Endothelial cell of umbilical vein (primary cell): ENCODE measurements around the gene ACTN1. TPM values are rescaled to one million over a fixed set of nuclear protein-coding genes. Genes with fewer than 3 reads are reported as not detected.

Experiments used
- BruUV-seq: library from RNA; stranded (reverse); fragments of 400-500 nt; replicated peaks from 2 replicates; lab custom pipeline; 2021; lab: Mats Ljungman, UMichigan
- CTCF ChIA-PET: fragments of 300-600, 350-600 bp; sonication (Branson Sonifier 250); formaldehyde crosslinking; loops from one replicate; lab custom pipeline; 2021; ENCODE audit warnings: antibody characterized with exemption, inconsistent platforms; lab: Charles Lee
- POLR2A ChIA-PET: fragments of 300-600, 350-600 bp; sonication (Branson Sonifier 250); formaldehyde crosslinking; loops from one replicate; lab custom pipeline; 2021; ENCODE audit warnings: antibody characterized with exemption, inconsistent platforms; lab: Charles Lee
- DNase-seq: peaks from one replicate; pipeline ENCODE4 v3.0.0-alpha.2; 2011; ENCODE audit warnings: low read depth, low spot score
- FAIRE-seq: peaks from 2 replicates; lab custom pipeline; 2011; peaks lifted over from hg19 to GRCh38; lab: Jason Lieb, UNC
- H2AFZ ChIP-seq: 2 replicates; pipeline ENCODE4 v1.6.0; 2012; ENCODE audit warnings: low read depth, low read length, control low read depth, inconsistent platforms
- H3K27ac ChIP-seq: 2 replicates; pipeline ENCODE4 v1.5.1; 2011; ENCODE audit warnings: low read depth, mild to moderate bottlenecking, control low read depth, low read length, moderate library complexity; ENCODE audit not compliant: insufficient read depth
- H3K27me3 ChIP-seq, 2 experiments: 2 replicates each; pipeline versions ENCODE4 v1.6.0 to v1.6.1; 2011; ENCODE audit warnings: low read length in 2 of 2, mixed read lengths in 1 of 2; ENCODE audit not compliant: control insufficient read depth in 2 of 2, insufficient read depth in 2 of 2
- H3K36me3 ChIP-seq, 2 experiments: 2 replicates in 1 of 2; 3 replicates in 1 of 2; pipeline ENCODE4 v1.5.1; 2011; ENCODE audit warnings: low read length in 2 of 2, mild to moderate bottlenecking in 1 of 2, moderate library complexity in 1 of 2; ENCODE audit not compliant: control insufficient read depth in 2 of 2, insufficient read depth in 2 of 2; ENCODE audit errors: extremely low read depth in 1 of 2
- H3K4me1 ChIP-seq: 3 replicates; pipeline ENCODE4 v1.5.1; 2011; ENCODE audit warnings: mild to moderate bottlenecking, low read length; ENCODE audit not compliant: control insufficient read depth, insufficient read depth; ENCODE audit errors: extremely low read depth
- H3K4me2 ChIP-seq: 2 replicates; pipeline ENCODE4 v1.6.1; 2011; ENCODE audit warnings: low read length, control low read depth, mixed read lengths; ENCODE audit not compliant: insufficient read depth
- H3K4me3 ChIP-seq, 3 experiments: fragments of 200-600 bp in 1 of 3; sonication (generic), shearing (Covaris generic) in 1 of 3; replicated peaks in 1 of 3; 2 replicates each; pipeline ENCODE4 v1.5.1; 2011 to 2016; ENCODE audit warnings: control low read depth in 3 of 3, low read length in 3 of 3, mild to moderate bottlenecking in 2 of 3, inconsistent platforms in 1 of 3, low read depth in 1 of 3, moderate library complexity in 1 of 3; ENCODE audit not compliant: insufficient read depth in 1 of 3
- H3K79me2 ChIP-seq: 2 replicates; pipeline ENCODE4 v1.6.0; 2012; ENCODE audit warnings: low read length, inconsistent platforms; ENCODE audit not compliant: control insufficient read depth, insufficient read depth
- H3K9ac ChIP-seq: replicated peaks from 2 replicates; pipeline ENCODE3; 2011; ENCODE audit warnings: low read length, control low read depth; ENCODE audit not compliant: insufficient read depth; ENCODE audit errors: extremely low read depth
- H3K9me1 ChIP-seq: replicated peaks from 3 replicates; pipeline ENCODE4 v1.6.0; 2011; ENCODE audit warnings: mild to moderate bottlenecking, low read length; ENCODE audit not compliant: control insufficient read depth, insufficient read depth; ENCODE audit errors: extremely low read depth
- H3K9me3 ChIP-seq: replicated peaks from 2 replicates; pipeline ENCODE4 v1.5.1; 2012; ENCODE audit warnings: low read length, inconsistent platforms; ENCODE audit not compliant: control insufficient read depth, insufficient read depth
- H4K20me1 ChIP-seq: replicated peaks from 2 replicates; pipeline ENCODE3; 2011; ENCODE audit warnings: mild to moderate bottlenecking, low read length; ENCODE audit not compliant: control insufficient read depth, insufficient read depth; ENCODE audit errors: extremely low read depth
- EZH2 ChIP-seq: IDR thresholded peaks from 2 replicates; pipeline ENCODE4 v1.6.1; 2012; ENCODE audit warnings: borderline replicate concordance, low read depth, mild to moderate bottlenecking, moderate library complexity, low read length, inconsistent platforms; ENCODE audit not compliant: severe bottlenecking
- FOS ChIP-seq: IDR thresholded peaks from 2 replicates; pipeline ENCODE4 v1.6.1; 2011; ENCODE audit warnings: mild to moderate bottlenecking, low read length, moderate library complexity, borderline replicate concordance; ENCODE audit not compliant: insufficient read depth
- GATA2 ChIP-seq: IDR thresholded peaks from 2 replicates; pipeline ENCODE4 v1.7.0; 2011; ENCODE audit warnings: low read depth, mild to moderate bottlenecking, moderate library complexity, mixed read lengths, low read length; ENCODE audit not compliant: insufficient read length, insufficient read depth
- JUN ChIP-seq: IDR thresholded peaks from 2 replicates; pipeline ENCODE4 v1.6.1; 2011; ENCODE audit warnings: borderline replicate concordance, low read depth; ENCODE audit not compliant: insufficient read length, insufficient read depth
- MYC ChIP-seq: IDR thresholded peaks from one replicate; pipeline ENCODE4 v1.6.1; 2011; ENCODE audit warnings: mild to moderate bottlenecking, low read depth, low read length
- POLR2A ChIP-seq: IDR thresholded peaks from 2 replicates; pipeline ENCODE4 v1.6.1; 2012; ENCODE audit warnings: low read depth, mild to moderate bottlenecking, control low read depth, low read length
- POLR2AphosphoS5 ChIP-seq: IDR thresholded peaks from 2 replicates; pipeline ENCODE4 v1.6.1; 2012; ENCODE audit warnings: low read depth, mild to moderate bottlenecking, control low read depth, low read length, moderate library complexity; ENCODE audit not compliant: insufficient read depth
- dilution Hi-C: fragments of 300-500 bp; cut with MboI; formaldehyde crosslinking; loops from one replicate; pipeline ENCODE4 v1.15.0; 2019; ENCODE audit warnings: low sequenced_read_pairs; ENCODE audit not compliant: extremely low pct_ligation_motif_present
- intact Hi-C: fragments of 100-400 bp; cut with micrococcal nuclease; formaldehyde crosslinking; loops from one replicate; pipeline ENCODE4 v1.10.0; 2022
- polyA plus RNA-seq, 4 experiments: library from polyadenylated mRNA; depleted of rRNA in 3 of 4; stranded (reverse) in 3 of 4; unstranded in 1 of 4; fragments of >200 nt; gene quantifications; 2 replicates each; pipeline versions ENCODE4 v1.2.1 to v1.2.3, GENCODE V29; 2011 to 2012; ENCODE audit warnings: missing spikeins in 1 of 4
- total RNA-seq: library from RNA; stranded (reverse); gene quantifications from 2 replicates; pipeline ENCODE4 v1.2.3, GENCODE V29; 2021
- TF ChIP-seq, protein P1 (sequence below), 2 donors: IDR thresholded peaks; 1 replicate in 1 of 2; 2 replicates in 1 of 2; pipeline ENCODE4 v1.5.1; 2011; ENCODE audit warnings: low read length in 2 of 2, mild to moderate bottlenecking in 2 of 2, moderate library complexity in 2 of 2, control low read depth in 1 of 2, inconsistent platforms in 1 of 2, low read depth in 1 of 2; ENCODE audit not compliant: insufficient read depth in 1 of 2; ENCODE audit errors: extremely low read depth in 1 of 2
- TF ChIP-seq, protein P2 (sequence below): IDR thresholded peaks from 2 replicates; pipeline ENCODE4 v1.6.1; 2011; ENCODE audit not compliant: insufficient read depth, insufficient read length

ACTN1 gene
- total and polyA plus RNA-seq, 2 donors (not counting 3 experiments of a cell fraction or from before 2014, with no cell fraction given), result 442 to 463 TPM

GRCh38 chr14:68854421-68854820 is 124.7 kb downstream of the ACTN1 start:
- no peak overlapping the region for H3K27ac ChIP-seq
- no peaks in the 10 kb centered on the region for H3K79me2 ChIP-seq
- intact Hi-C loops, result no loop called here
- H2AFZ ChIP-seq, result no peak overlapping the region
- no peak overlapping the region for H3K9ac ChIP-seq
- CTCF ChIA-PET, result interaction anchor here (1.2 to 2.3 kb wide), 2 partner anchors 10 to 253 kb away, joined by 3 to 7 read pairs; no protein-coding TSS in a partner anchor
- no peak overlapping the region for H3K4me2 ChIP-seq
- no peaks in the 10 kb centered on the region for H3K9me1 ChIP-seq
- POLR2A ChIA-PET, result no interaction called here
- TF ChIP-seq MYC (no peak), JUN (no peak), POLR2AphosphoS5 (no peak)
- TF ChIP-seq, protein P1, sequence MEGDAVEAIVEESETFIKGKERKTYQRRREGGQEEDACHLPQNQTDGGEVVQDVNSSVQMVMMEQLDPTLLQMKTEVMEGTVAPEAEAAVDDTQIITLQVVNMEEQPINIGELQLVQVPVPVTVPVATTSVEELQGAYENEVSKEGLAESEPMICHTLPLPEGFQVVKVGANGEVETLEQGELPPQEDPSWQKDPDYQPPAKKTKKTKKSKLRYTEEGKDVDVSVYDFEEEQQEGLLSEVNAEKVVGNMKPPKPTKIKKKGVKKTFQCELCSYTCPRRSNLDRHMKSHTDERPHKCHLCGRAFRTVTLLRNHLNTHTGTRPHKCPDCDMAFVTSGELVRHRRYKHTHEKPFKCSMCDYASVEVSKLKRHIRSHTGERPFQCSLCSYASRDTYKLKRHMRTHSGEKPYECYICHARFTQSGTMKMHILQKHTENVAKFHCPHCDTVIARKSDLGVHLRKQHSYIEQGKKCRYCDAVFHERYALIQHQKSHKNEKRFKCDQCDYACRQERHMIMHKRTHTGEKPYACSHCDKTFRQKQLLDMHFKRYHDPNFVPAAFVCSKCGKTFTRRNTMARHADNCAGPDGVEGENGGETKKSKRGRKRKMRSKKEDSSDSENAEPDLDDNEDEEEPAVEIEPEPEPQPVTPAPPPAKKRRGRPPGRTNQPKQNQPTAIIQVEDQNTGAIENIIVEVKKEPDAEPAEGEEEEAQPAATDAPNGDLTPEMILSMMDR (IDR thresholded peaks at IDR 0.05; ENCODE audit: extremely low read depth in 1 of 2, insufficient read depth in 1 of 2, low read depth in 1 of 2, low read length in 2 of 2), result no peak
- H4K20me1 ChIP-seq, result no peaks in the 10 kb centered on the region
- no peaks in the 10 kb centered on the region for H3K36me3 ChIP-seq
- H3K27me3 ChIP-seq, result no peaks in the 10 kb centered on the region
- no peak for FAIRE-seq
- no peaks in the 10 kb centered on the region for H3K4me1 ChIP-seq
- no peak overlapping the region for H3K4me3 ChIP-seq
- no TSS peak for BruUV-seq
- H3K9me3 ChIP-seq, result no peaks in the 10 kb centered on the region
- DNase-seq, result no peak
- dilution Hi-C loops, result no loop called here

DNA sequence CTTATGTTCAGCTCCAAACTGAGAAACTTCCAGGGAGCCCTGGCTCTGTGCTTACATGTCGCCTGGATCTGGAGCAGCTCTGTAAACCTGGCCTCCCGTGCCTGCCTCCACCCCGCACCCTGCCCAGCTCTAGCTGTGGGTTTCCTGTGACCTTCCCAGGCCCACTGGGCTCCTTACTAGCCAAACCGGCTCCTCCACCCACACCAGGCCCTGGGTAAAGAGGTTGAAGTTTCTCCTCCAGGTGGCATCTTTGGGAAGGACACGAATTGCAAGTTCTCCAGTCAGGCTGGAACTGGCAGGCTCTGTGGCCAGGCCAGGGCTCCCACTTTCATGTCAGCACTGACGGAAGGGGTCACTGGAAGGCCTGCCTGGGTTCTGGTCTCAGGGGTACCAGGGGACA is 125.4 kb downstream of the ACTN1 start:
- Histone ChIP-seq H2AFZ (no peak overlapping the region), H3K27ac (no peak overlapping the region), H4K20me1 (no peaks in the 10 kb centered on the region), H3K79me2 (no peaks in the 10 kb centered on the region), H3K4me3 (no peak overlapping the region), H3K9me1 (no peaks in the 10 kb centered on the region), H3K36me3 (no peaks in the 10 kb centered on the region), H3K4me1 (no peaks in the 10 kb centered on the region), H3K9ac (no peak overlapping the region), H3K9me3 (no peaks in the 10 kb centered on the region), H3K4me2 (no peak overlapping the region), H3K27me3 (no peaks in the 10 kb centered on the region)
- POLR2A ChIA-PET, result no interaction called here
- no peak for FAIRE-seq
- TF ChIP-seq MYC (no peak), GATA2 (no peak), POLR2A (no peak), EZH2 (no peak), FOS (no peak), POLR2AphosphoS5 (no peak), JUN (no peak)
- TF ChIP-seq, protein P2, sequence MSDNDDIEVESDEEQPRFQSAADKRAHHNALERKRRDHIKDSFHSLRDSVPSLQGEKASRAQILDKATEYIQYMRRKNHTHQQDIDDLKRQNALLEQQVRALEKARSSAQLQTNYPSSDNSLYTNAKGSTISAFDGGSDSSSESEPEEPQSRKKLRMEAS, result no peak
- TF ChIP-seq, protein P1 (IDR thresholded peaks at IDR 0.05; ENCODE audit: extremely low read depth in 1 of 2, insufficient read depth in 1 of 2, low read depth in 1 of 2, low read length in 2 of 2), result no peak
- CTCF ChIA-PET, result interaction anchor here (1.1 to 2.3 kb wide), 3 partner anchors 9 to 253 kb away, joined by 3 to 7 read pairs (median 4); no protein-coding TSS in a partner anchor
- no peak for DNase-seq
- dilution Hi-C loops, result no loop called here
- intact Hi-C loops, result no loop called here
- BruUV-seq, result no TSS peak
